Occipital lobe (tissue), 2 donors: ENCODE data around the gene MRPL20. TPM values are rescaled to one million over a fixed set of nuclear protein-coding genes. Genes with fewer than 3 reads are reported as not detected.

ENCODE experiments used
- DNase-seq: peaks from one replicate; lab custom pipeline; 2025; lab: John Stamatoyannopoulos, UW
- total RNA-seq: library from RNA; depleted of rRNA; stranded (reverse); fragments of >200 nt; gene quantifications from one replicate; pipeline ENCODE4 v1.2.3, GENCODE V29; 2014

The MRPL20 gene
- total RNA-seq, 1 donor from 2014 or later, result 50.4 TPM

DNA sequence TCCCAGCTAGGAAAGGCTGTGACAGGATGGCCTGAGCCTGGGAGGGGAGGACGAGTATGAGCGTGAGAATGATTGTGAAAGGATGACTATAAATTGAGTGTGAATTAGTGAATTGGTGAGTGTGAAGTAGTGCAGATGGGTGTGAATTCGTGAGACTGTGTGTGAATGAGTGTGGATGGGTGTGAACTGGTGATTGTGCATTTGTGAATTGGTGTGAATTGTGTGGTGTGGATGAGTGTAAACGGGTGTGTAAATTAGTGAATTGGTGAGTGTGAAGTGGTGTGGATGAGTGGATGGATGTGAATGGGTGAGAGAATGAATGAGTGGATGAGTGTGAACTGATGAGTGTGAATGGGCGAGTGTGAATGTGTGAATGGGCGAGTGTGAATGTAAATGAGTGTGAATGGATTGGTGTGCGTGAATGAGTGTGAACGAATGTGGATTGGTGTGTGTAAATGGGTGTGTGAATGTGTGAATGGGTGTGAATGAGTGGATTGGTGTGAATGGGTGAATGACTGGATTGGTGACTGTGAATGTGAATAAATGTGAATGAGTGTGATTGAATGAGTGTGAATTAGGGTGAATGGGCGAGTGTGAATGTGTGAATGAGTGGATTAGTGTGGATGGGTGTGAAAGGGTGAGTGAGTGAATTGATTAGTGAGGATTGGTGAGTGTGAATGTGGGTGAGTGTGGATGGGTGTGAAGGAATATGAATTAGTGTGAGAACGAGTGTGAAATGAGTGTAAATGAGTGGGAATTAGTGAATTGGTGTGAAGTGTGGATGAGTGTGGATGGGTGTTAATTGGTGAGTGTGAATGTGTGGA lies 41.0 kb downstream of the MRPL20 start:
- no peak for DNase-seq

- no peak for DNase-seq
Observed at GRCh38 chr1:1364266-1364665, 42.8 kb downstream of the MRPL20 start.

DNA sequence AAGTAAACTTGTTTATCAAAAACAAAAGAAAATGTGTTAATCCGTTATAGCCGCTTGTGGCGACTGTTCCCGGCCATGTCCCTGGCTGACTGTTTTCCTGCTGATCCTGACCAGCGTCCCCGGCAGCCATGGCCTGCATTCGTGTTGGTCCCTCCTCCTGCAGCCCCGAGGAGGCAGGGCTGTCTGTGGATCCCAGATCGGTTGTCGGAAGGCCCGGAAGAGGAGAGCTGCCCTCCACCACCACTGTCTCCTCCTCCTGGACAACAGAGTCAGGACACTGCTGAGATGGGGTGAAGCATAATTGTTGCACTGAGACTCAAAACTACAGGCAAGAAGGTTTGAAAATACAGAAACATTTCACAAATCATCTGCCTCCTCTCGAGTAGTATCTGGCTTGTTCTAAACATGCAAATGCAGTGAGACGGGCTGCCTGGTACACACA lies 45.1 kb downstream of the MRPL20 start:
- no peak for DNase-seq

- DNase-seq, result no peak
Observed at GRCh38 chr1:1361233-1361981, 45.7 kb downstream of the MRPL20 start.

- DNase-seq, result no peak
Observed at GRCh38 chr1:1360506-1361169, 46.5 kb downstream of the MRPL20 start.

DNA sequence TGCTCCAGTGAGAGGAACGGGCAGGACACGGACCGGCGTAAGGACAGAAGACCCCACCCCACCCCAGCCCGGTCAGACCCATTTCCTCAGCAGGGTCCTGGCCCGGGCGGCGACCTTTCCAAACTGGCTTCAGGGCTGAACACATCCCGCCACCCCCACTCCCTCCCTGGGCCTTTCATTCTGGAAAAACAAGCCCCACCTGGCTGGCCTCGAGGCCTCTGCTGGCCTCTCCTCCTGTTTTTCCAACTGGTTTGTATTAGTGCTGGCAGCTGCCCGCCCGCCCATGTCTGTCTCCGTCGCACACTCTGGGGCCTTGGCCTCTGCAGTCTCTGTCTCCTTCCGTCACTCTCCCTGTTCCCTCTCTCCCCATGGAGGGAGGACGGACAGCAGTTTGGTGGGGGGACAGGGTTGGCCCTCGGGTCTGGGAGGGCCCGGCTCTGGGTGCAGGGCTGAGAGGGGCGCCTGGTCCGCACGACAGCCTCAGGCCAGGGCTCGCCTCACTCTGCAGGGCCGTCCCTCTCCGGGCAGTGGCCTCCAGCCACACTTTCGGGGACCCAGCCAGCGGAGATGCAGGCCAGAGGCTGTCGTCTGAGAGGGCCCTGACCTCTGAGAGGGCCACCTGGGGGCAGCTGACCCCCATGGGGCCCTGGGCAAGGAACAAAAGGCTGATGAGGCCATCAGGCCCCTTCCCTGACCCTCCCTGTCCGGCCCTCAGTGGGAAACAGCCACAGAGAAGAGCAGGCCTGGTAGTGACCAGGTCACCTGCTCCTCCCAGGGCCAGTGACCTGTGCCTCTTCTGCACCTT lies 47.2 kb downstream of the MRPL20 start:
- DNase-seq, result no peak

DNA sequence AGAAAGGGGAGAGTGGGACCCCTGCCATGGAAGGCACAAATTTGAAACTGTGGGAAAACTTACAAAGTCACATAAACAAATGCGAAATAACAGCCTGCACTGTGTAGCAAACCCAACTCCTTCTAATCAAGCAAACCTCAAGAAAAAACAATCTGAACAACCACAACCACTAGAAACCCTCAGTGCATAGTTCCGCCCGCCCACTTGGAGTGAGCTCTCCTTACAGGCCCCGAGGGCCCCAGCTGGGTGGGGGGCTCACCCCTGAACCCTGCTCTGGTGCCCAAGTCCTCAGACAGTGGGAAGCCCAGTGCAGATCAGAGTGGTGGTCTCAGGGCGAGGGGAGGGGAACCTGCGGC lies 47.8 kb downstream of the MRPL20 start:
- no peak for DNase-seq

GRCh38 chr1:1358433-1359271 lies 48.4 kb downstream of the MRPL20 start, which contains the start of gene MXRA8:
Gene MXRA8 (minus strand): TSS chr1:1358555. CDS start chr1:1358504, 51 bp downstream.
- no peak for DNase-seq

DNA sequence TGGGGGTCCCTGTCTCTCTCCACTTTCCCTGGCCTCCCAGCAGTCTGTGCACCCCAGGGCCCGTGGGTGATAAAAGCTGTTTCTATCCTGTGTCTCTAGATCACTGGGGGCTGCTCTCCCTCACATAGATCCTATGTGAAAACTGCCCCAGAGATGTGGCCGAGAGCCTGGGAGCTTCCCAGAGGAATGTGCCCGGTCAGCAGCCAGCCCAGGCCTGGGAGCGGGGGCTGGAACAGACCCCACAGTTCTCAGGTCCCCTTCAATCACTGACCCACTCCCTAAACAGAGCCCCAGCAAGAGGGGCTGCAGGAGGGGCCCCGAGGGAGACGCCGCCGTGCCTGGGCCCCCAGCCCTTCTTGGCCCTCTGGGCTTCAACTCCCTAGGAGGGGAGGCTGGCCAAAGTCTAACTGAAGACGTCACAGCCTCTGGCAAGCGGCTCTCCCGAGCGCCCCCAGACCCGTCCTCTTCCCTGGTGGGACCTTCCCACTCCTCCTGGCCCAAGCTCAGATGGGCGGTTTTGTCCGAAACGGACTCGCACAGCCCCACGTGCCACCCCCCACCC lies 49.1 kb downstream of the MRPL20 start:
- no peak for DNase-seq

- no peak for DNase-seq
Observed at GRCh38 chr1:1356796-1357401, 50.2 kb downstream of the MRPL20 start.

GRCh38 chr1:1356166-1356795 lies 50.8 kb downstream of the MRPL20 start:
- DNase-seq, result no peak

DNA sequence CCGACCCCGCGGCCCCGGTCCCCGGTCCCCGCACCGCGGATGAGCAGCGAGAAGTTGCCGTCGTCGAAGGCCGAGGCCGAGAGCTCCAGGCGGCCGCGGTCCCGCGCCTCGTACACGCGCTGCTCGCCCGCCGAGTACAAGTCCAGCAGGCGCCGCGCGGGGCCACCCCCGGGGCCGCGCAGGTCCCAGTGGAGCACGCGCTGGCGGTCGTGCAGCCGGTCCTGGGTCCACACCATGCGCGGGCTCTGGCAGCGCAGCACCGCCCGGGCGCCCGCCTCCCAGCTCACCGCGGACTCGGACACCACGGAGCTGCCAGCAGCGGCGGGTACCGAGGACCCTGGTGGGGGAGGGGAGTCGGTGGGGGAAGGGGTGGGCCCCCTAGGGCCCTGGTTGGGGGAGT lies 51.7 kb downstream of the MRPL20 start:
- no peak for DNase-seq

DNA sequence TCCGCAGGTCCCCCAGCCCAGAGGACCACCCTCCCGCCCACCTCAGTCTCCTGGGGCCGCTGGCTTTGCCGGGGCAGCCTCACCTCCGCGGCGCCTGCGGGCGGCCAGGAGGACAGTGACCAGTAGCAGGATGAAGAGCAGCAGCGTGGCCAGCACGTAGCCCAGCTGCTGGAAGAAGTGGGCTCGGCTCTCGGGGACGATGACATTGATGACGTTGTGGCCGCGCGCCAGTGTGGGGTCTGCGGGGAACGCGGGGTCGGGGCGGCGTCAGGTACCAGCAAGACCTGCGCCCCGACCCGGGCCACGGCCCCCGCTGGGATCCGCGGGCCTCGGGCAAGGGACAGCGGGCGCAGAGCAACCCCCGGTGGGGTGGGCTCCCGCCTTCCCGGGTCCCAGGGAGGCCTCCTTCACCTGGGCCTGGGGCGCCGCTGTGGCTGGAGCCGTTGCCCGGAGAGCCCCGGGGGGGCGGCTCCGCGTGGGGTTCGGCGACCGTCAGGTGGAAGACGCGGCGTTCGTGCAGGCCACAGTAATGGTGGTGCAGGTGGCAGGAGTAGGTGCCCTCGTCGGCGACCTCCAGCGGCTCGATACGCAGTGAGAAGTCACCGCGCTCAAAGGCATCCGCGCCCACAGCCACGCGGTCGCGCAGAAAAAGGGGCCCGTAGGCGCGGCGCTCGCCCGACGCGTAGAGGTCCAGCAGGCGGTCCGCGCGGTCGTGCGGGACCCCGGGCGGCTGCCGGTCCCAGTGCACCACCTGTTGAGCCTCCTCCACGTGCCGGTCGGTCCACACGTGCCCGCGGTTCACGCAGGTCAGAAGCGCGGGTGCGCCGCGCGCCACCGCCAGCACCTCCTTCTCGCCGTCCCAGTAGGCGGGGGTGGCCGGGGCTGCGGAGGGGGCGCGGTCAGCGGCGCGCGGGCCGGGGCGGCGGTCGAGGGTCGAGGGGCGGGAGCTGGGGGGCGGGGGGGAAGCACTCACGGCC lies 52.5 kb downstream of the MRPL20 start:
- DNase-seq, result no peak

DNA sequence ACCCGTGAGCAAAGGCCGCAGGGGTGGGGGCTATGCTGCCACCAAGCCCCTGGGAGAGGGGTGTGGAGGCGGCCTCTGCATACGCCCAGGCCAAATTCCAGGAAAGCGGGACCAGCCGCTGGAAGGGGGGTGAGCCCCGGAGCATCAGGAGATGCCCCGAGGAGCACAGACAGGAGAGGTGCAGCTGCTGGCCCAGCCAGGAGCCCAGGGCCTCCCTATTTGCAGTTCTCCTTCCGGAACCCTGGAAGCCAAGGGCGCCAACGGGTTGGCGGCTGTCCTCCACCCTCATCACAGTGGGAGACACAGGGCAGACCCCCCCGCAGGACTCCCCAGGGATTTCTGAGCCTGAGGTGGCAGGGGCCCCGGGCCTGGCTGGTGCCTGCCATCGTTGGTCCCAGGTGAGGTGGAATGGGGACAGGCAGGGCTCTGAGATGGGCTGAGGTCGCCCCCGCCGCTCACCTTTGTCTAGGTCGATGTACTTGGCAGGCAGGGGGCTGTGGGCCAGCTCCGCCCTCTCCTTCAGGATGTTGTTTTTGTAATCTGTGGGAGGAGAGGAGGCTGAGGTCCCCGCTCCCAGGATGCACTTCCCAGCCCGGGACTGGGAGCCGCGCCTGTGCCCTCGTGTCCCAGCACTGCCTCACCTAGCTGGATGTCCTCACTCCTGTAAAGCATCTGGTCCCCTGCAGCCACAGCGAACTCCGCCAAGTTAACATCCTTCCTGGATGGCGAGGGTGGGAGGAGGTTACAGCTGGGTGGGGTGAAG lies 53.5 kb downstream of the MRPL20 start:
- DNase-seq, result no peak

DNA sequence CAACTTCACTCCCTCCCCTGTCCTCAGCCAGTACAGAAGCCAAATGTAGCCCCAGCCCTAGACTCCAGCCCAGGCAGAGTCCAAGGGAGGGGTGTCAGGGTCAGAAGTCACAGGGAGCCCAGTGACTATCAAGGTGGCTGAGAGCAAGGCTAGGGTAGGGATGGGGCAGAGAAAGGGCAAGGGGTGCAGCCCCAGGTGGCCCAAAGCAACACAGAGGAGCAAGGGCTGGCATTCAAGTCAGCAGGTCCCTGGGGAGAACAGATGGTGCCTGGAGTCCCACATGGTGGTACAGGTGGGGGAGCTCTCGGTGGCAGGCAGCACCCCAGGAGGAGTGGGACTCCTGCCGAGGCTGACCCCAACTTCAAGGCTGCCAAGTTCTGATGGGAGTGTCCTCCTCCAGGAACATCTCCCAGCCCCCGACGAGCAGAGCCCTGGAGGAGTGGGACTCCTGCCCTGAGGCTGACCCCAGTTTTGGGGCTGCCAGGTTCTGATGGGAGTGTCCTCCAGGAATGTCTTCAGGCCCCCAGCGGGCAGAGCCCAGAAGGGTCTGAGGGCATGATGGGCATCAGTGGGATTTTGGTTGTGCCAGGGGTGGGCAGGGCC lies 54.2 kb downstream of the MRPL20 start:
- no peak for DNase-seq
